ENCODE results near the gene NFIA.

Gene NFIA

DNA sequence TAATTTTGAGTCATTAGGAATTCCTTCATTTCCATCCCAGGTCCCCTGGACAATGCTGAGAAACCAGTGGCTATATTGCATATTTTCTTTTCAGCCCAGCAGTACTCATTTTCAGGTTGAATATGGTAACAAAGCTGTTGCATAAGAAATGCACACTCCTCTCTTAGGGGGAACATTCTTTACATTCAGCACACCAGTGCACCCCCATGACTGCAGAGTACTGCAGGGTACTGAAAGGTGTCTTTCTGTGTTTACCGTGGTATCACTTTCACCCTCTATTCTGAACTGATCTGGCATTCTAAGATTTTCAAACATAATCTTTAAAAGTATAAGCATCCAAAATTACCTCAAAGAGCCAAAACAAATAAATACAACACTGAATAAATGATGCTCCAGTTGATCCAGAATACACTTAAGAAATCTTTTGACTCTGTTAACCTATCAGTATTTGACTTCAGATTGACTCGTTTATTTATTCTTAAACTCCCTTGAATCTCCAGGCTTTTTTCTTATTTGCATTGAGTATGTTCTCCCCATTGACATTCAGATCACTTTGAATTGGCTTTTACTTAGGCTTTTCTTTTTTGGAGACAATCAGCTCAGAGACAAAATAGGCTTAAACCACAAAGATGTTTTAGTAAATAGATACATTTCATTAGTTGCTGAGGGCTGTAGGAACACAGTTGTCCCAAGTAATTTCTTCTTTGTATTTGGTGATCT, 213.6 kb downstream of the NFIA start:
- DNase-seq (ENCODE audit: low read depth, low spot score), result no peak

DNA sequence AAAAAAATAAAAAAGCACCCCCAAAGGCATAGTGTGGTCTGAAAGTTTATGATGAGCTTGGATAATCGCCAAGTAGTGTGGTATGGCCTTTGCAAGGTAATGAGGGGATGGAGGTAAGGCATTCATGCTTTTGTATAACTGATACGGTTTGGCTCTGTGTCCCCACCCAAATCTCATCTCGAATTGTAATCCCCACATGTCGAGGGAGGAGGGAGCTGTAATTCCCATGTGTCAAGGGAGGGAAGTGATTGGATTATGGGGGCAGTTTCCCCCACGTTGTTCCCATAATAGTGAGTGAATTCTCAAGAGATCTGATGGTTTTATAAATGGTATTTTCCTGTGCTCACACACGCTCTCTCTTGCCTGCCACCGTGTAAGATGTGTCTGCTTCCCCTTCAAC, 215.5 kb downstream of the NFIA start:
- no peak for DNase-seq (ENCODE audit: low read depth, low spot score)

DNA sequence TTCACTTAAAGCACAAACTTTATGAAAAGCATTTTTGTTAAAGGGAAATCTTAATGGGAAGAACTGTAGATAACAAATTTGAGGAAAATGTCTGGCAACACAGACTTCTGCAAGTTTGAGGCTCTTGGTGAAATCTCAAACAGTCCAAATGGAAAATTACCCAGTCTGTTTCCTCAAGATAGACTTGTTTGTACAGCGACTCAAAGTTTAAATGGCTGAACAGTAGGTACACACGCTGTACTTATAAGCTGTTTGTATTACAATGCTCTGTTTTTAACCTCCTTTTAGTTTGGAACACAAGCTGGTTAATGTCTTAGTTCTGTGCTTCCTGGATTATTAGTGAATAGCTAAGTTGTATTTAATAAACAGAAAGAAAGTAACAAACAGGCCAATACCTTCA, 217.1 kb downstream of the NFIA start:
- no peak for DNase-seq (ENCODE audit: low read depth, low spot score)

DNA sequence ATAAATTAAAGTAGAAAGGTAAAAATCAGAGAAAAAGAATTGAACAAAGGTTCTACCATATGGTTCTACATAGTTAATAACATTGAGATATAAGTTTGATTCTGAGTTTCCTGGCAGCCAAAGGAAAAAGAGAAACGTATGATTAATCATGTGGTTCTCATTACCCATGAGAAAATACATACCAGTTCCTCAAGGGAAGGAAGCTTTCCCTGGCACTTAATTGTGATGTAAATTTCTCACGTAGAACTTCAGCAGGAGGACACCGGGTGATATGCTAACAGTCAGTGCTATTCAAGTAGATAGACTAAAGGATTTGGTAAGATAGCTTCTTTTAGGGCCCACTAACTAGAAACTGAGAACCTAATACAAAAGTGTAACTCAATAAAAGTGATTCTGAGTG, 218.5 kb downstream of the NFIA start:
- no peak for DNase-seq (ENCODE audit: low read depth, low spot score)

DNA sequence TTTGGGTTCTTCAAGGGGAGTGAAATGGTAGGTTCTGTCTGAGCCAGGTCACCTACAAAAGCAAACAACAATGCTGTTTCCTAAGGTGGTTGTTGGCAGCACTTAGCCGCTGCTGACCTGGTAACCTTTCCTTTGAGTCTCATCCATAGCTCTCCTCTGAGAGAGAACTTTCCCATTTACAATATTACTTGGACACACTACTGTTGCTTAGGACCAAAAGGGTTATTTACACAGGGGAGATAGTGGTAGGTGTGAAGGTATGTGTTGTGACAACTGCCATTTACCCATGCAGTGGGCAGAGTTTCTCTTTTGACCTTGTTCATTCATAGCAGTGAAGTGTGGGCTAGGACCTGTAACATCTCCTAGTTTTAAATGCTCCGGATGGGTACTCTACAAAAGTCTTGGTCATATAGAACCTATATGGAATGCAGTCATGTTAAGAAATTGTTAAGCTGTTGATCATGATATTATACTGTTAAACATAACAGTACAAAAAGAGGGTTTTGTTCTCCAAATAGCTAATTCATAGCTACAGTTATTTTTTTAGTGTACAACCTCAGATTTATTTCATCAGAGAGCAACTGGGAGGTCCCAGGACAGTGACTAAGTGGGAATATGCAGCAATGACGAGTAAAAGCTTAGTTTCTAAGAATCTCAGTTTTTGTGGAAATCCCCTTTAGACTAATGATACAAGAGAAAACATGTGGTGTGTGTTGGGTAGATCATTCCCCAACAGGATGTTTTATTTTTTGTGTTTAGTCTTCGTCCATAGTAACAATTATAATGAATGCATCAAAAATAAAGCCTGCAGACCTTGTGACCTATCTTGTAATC, 219.7 kb downstream of the NFIA start:
- no peak for DNase-seq (ENCODE audit: low read depth, low spot score)

DNA sequence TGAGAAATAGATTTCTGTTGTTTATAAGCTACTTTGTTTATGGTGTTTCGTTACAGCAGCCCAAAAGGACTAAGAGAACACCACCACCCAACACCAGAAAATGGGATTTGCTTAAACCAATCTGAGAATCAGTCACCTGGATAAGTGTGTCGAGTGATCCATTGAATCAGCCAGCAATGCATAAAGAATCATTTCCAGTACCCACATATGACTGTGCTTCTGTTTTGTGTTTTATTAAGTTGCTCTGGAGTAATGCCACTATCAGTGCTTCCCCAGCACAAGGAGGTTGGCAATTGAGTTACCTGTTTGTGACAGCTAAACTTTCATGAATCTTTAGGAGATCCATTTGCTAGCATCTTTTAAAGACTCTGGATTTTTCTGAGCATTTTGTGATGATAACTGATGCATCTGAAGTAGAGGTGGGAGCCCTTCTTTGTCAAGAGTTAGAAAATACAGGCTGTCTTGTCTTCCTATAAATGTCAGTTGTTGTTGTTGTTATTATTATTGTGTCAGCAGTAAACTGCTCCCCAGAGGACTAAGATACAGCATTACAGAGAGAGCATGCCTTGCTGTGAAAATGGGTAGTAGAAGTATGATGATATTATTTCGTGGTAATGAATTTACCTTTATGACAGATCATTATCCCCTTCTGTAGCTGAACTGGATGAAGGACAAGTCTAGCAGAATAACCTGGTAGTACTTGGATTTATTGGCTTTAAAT, 225.2 kb downstream of the NFIA start:
- DNase-seq (ENCODE audit: low read depth, low spot score), result no peak

DNA sequence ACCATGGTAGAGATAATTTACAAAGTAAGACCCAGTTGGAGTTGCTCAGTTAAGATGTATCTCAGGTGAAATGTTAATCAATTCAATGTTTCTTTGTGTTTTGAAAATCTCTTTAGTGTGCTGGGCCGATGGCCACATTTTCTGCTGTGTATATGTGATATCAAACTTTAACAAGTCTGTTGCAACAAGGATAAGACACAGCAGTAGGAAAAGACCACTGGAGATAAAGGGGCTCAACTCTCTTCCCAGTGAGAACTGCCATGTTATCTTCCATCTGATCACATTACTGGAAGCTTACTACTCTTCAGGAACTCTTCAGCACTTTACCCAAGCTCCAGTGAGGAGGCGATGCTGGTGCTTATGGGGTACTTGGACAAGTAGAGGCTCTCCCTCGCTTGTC, 227.7 kb downstream of the NFIA start:
- DNase-seq (ENCODE audit: low read depth, low spot score), result no peak

DNA sequence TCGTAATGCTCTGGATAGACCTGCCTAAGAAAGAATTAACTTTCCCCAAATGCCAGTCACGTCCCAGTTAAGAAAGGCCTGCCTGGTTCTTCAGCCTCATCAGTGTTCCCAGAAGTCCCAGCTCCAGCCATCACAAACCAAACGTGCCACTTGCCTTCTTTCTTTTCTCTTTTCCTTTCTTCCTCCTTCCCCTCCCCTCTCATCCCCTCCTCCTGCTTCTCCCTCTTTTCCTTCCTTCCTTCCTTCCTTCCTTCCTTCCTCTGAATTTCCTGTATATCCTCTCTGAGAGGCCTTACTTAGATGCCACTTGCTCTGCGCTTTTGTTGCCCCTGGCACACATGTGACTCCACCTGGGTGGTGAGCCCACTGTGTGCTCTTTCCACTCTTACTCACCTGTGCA, 228.2 kb downstream of the NFIA start:
- no peak for DNase-seq (ENCODE audit: low read depth, low spot score)

DNA sequence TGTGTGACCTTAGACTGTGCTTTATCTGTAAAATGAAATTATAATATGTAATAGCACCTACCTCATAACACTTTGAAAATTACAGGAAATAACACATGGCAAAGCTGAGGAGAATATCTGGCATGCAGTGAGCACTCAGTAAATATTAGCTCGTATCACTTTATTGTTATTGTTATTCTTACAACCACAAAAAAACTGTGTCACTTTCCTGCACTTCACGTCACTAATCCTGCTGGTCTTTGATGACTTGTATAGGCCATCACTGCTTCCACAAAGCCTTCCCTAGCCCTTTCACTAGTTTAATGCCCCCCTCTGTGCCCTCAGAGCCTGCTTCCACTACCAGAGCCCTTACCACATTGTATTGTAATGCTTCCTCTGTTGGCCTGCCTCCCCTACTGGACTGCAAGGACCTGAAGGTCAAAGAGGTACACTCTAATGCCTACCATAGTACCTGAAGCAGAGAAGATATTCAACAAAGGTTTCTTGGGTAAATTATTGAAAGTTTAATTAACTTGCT, 231.6 kb downstream of the NFIA start:
- DNase-seq (ENCODE audit: low read depth, low spot score), result no peak

DNA sequence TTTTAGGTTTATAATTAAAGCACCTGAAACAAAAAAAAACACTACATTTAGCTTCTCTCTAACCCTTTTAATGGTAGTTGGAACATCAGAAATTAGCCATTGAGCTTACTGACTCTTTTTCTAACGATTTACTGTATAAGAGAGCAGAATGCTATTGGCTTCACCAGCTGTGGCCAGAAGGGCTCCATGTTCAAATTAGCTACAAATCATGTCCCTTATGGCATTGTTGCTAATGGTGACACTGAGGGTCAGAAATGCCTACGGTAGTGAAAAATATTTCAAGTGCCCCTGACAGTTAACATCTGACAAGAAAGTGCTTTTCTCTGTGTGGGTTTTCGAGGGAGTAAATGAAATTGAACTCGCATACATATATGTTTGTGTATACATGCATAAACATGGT, 232.7 kb downstream of the NFIA start:
- no peak for DNase-seq (ENCODE audit: low read depth, low spot score)

DNA sequence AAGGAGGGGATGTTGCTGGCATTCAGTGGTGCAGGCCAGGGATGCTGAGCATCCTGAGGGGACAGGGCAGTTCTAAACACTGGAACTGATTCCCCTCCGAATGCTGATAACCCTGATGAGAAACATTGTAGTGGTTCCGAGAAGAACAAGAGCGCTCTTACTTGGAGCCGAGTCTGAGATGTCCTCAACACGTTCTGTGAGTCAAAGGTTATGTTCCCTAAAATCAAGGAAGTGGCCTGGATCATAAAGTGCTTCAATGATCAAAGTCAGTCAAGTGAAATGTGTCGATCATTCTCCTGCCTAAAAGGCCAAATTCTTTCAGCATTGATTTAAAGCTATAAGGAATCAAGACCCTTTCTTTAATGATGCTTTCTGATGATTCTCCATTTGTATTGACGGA, 234.1 kb downstream of the NFIA start:
- DNase-seq (ENCODE audit: low read depth, low spot score), result no peak

DNA sequence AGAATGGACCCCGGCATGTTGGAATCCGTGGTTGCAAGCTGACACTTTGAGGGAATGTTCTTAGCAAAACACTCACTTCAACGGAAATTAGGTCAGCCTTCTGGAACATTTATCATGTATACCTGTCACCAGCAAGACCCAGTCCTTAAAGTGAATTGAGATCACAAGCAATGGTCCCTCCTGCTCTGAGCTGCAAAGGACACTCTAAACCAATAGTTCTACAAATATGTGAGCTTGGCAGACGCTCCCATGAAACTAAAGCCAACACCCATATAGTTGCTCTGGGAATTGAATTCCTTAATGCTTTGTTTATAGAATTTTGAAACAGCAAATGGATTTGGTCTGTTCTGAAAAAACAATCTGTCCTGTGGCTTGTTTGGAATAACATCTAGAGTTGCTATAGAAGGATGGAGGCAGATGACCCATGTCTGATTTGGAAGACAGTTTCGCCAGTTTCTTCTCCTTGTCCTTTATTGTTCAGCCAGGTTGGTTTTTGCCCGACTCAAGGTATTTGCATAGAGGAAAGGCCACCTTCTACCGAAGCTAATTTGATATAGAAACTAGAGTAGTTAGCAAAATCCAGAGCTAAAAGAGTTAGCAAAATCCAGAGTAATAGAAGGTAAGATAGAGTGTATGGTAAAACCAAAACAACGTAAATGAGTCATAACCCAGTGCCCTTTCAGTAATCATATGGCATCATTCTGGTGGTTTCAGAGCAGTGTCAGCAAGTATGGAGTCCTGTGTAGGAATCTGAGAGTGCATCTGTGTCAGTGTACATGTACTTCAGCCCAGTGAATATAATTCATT, 236.2 kb downstream of the NFIA start:
- no peak for DNase-seq (ENCODE audit: low read depth, low spot score)

DNA sequence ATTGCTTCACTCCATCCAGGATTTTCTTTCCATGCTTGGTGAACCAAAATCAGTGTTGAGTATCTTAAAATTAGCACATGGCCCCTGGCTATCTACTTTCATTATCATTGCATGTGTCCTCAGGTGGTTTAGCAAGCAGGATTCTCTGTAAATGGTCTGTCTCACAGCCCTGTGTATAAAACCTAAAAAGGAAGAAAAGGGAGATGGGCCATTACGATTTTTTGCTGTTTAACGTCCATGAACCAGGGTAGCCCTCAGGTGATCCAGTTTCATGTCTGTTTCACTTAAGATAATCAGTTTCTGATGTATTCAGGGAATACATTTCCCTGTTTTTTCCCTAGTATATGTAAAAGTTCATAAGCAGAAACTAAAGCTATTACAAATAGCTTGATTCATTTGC, 238.2 kb downstream of the NFIA start:
- no peak for DNase-seq (ENCODE audit: low read depth, low spot score)

DNA sequence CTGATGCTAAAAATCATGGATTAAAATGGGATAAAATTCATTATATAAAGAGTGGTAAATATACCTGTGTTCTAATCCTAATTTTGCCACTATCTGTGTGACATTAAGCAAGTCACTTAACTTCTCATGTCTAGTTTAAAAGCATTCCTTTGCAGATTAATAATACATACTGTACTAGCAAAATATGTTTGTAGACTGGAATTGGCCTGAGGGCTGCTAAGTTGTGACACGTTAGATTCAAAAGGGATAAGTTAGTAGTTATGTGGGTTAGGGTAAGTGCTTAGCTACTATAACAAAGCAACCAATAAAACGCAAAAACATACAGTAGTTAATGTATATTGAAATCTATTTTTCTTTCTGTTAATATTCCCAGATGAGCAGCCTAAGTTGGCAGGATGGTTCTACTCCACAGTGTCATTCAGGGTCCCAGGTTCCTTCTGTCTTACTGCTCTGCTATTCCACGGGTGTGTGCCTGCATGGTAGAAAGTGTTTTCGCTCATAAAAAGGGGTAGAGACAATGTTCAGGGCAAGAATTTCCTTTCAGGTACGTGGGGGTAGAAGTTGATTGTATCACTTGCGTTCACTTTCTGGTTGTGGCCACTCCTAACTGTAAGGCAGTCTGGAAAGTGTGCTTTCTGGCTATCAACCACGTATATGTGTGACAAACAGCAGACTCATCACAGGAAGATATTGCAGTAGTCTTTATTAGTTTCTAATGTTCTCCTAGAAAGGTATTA, 239.8 kb downstream of the NFIA start:
- no peak for DNase-seq (ENCODE audit: low read depth, low spot score)

DNA sequence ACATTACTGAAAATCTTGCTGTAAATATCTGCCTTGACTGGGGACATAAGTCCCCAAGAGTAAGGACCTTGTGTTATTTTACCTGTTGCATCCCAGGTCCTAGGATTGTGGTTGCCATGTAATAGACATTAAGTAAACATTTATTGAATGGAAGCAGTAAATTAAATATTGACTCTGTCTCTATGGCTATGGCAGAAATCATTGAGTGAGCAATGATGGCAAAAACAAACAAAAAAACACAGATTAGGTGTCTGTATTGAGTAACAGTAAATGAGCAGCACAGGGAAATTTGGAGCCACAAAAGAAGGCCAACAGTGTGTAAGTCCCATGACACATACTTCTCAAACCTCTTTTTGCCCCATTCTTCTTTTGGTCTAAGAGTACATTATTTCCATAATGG, 240.4 kb downstream of the NFIA start:
- DNase-seq (ENCODE audit: low read depth, low spot score), result no peak

DNA sequence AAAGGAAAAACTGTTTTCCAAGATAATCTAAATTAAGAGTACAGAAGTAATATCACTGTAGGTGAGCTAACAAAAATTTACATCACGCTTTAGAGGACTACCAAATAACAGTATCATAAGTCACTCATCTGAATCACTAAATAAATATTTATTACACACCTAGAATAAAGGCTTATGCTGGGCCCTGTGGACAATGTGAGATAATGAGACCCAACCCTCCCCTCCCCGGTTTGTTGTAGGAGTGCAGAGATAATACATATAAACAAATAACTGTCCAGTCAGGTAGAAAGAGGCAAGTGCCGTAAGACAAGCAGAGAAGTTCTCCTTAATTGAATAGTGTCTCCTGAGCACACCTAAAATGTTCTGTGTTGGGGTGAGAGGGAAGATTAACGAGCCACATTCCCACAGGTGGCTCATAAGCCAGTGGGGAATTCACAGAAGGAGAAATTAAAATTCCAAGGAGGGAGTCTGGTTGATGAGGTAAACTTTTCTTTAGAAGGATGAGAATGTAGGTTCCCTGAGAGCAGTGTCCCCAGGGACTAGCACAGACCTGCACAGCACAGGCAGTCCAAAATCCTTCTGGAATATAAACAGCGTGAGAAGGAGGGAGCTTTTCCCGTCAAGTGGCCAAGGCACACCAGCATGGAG, 241.4 kb downstream of the NFIA start:
- no peak for DNase-seq (ENCODE audit: low read depth, low spot score)

DNA sequence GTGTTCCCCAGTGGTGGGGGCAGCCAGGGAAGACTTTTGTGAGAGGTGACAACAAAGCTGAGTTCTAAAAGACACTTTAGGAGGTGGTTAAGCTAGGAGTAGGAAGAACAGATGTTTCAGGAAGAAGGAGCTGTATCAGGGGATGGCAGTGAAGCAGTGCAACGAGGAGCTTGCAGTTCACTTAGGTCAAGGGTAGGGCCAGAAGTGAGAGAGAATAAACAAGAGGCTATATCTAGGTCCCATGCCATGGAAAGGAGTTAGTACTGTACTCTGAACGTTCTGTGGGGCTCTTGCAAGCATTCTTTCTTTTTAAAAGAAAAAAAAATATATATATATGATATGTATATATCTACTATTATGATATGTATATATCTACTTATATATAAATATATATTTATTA, 244.4 kb downstream of the NFIA start:
- DNase-seq (ENCODE audit: low read depth, low spot score), result no peak

DNA sequence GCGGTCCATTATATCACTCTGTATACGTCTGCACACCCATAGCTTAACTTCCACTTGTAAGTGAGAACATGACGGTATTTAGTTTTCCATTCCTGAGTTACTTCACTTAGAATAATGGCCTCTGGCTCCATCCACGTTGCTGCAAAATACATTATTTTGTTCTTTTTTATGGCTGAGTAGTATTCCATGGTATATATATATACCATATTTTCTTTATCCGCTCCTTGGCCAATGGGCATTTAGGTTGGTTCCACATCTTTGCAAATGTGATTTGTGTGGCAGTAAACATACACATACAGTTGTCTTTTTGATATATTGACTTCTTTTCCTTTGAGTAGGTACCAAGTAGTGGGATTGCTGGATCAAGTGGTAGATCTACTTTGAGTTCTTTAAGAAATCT, 245.1 kb downstream of the NFIA start:
- no peak for DNase-seq (ENCODE audit: low read depth, low spot score)

DNA sequence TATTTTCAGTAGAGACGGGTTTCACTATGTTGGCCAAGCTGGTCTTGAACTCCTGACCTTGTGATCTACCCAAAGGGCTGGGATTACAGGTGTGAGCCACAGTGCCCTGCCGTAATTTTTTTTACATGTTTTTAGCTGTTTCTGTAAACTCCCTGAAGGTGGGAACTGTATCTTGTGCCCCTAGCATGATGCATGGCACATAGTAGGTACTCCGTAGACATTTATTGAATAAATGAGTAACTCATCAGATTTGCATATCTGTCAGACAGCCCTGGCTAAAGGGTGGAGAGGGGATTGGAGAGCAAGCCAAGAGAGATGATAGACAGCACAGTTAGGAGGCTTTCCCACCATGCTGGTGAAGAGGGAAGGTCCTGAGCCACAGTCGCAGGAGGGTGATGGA, 247.2 kb downstream of the NFIA start:
- DNase-seq (ENCODE audit: low read depth, low spot score), result no peak

DNA sequence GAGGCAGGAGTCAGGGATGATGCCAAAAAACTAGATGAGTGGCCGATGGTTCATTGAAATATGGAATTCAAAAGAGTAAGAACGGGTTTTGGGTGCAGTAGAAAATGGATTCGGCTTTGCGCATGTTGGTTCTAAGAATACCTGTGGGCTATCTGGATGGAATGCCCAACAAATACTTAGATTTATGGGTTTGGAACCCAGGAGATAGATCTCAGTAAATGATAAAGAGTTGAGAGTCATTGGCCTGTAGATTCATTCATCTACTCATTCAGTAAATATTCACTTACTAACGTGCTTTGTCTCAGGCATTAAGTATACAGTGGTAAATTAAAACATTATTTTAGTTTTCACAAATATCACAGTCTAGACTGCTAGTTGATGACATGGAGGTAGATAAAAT, 247.7 kb downstream of the NFIA start:
- no peak for DNase-seq (ENCODE audit: low read depth, low spot score)

All from iPS DF 19.7 (cell line).